ENCODE results near the gene HDAC10.

The HDAC10 gene

GRCh38 chr22:50250555-50251476, at the start of gene HDAC10:
Gene HDAC10, minus strand, starts transcription at chr22:50251265. Its CDS starts 233 bp downstream, at chr22:50251032.
- DNase-seq (ENCODE audit: low spot score) = no peak

GRCh38 chr22:50300620-50301257, 49.7 kb upstream of the HDAC10 start:
- no peak for DNase-seq (ENCODE audit: low spot score)

DNA sequence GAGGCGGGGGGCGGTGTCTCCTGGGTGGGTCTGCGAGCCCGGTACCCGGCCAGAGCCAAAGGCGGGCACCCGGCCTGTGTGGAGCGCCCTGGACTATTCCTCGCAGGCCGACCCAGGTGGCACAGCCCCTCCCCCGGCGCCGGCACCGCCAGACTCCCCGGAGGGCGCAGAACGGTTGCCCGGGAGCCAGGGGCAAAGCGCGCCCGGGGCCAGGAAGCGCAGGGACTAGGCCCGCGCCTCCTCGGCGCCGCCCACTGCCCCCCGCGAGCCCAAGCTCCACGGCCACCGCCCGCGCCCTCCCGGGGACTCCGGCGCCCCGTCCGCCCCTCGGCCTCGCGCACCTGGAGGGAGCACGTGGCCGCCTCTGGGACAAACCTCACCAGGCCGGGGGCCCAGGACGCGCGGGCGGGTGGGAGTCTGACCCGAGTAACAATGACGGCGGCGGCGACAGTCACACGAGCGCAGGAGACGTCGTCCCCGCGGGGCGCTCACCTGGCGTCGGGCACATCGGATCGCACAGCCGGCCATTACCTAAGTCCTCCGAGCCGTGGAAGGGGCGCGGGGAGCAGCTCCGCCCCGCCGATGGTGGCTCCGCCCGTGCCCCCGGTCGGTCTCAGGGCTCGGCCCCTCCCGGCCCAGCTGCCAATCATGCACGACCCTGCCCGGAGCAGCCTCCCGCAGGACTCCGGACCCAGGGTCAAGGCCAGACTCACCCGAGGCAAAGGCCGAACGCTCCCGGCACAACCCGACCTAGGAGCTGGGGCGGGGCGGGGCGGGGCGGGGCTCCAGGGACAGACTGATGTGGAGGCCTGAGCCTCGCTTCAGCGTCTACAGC, 48.9 kb upstream of the HDAC10 start:
- DNase-seq (ENCODE audit: low spot score) = no peak

- no peak for DNase-seq (ENCODE audit: low spot score)
Observed at GRCh38 chr22:50298937-50299784, 48.1 kb upstream of the HDAC10 start.

- DNase-seq (ENCODE audit: low spot score) = no peak
Observed at GRCh38 chr22:50298266-50298637, 47.2 kb upstream of the HDAC10 start.

DNA sequence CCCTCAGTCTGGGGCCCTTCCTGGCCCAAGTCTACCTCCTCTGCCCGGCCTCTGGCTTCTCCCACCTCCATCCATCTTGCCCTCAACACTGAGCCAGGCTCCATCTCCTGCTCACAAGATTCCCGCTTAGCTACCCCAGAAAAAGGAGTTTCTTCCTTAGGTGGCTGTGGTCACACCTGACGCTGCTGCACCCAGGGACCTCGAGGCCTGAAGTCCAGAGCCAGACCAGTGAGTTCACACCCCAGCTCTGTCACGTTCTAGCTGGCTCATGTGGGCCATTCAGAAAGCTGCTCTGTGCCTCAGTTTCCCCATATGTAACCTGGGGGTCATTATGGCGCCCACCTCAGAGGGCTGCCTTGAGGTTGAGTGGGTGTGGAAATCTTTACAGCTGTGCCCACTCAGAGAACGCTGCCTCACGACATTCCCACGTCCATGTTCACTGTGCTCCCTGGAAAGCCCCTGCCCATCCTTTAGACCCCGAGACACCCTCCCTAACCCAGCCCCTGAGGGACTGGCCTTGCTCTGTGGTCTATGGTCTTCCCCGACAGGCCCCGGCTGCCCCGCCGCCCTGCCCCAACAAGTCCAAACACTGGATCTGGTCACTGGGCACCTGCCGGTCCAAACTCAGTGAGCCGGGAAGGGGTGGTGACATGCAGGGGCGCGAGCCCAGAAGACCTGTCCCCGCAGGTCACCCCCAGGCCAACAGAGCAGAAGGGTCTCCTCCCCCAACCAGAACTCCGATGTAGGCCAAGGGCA, 46.6 kb upstream of the HDAC10 start:
- DNase-seq (ENCODE audit: low spot score) = no peak

- no peak for DNase-seq (ENCODE audit: low spot score)
Observed at GRCh38 chr22:50296658-50297490, 45.8 kb upstream of the HDAC10 start.

- no peak for DNase-seq (ENCODE audit: low spot score)
Observed at GRCh38 chr22:50294319-50294656, 43.2 kb upstream of the HDAC10 start.

DNA sequence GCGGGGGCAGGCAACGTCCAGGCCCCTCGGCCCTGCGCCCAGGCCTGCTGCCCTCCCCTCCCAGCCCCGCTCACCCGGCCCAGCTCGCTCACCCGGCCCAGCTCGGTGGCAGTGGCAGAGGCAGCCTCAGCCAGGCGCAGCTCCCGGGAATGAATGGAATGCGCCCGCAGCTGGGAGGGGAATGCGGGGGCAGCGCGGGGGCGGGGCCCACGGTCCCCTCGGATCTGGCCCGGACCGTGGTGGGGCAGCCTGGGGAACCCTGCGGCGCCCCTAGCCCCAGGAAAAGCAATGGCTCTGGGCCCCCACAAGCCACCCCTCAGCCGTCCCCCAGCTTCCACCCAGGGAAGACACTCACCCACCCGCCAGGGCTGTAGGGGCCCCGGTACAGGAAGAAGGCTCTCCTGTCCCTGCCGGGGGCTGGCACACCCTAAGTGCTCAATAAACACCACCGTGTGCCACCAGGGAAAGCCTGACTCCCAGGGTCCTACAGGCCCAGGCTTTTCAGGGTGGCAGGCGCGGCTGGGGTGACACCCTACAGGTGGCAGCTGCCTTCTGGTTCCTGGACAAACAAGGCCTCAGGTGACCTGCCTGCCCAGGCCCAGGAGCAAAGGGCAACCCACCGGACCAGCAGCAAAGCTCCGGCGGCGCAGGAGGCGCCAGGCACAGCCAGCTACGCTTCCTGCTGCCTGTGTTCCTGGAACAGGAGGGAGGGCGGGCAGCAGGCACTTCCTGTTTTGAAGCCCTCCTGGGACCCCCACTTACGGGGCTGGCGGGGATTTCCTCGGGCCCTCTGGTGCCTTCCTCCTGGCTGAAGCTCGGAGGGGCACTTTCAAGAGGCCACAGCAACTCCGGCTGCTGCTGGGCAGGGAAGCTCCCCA, 42.6 kb upstream of the HDAC10 start:
- DNase-seq (ENCODE audit: low spot score) = no peak

- no peak for DNase-seq (ENCODE audit: low spot score)
Observed at GRCh38 chr22:50292643-50293440, 41.8 kb upstream of the HDAC10 start.

GRCh38 chr22:50289942-50290630, 39.0 kb upstream of the HDAC10 start:
- no peak for DNase-seq (ENCODE audit: low spot score)

- no peak for DNase-seq (ENCODE audit: low spot score)
Observed at GRCh38 chr22:50289151-50289941, 38.3 kb upstream of the HDAC10 start.

DNA sequence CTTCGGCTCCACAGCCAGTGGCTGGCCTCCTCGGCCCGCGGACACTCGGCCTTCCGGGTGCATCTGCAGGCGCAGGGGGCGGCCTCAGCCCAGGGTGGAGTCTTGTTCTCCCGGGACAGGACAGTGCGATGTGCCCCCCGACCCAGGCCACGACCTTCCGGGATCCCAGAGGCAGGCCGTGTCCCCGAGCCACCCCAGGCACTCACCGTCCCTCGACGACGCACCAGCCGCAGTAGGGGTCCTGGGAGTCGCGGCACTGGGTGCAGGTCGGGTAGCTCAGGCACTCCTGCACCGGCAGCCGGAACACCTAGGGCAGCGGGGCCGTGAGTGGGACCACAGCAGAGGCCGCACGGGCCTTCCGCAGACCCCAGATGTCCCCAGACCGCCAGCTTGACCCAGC, 36.7 kb upstream of the HDAC10 start:
- DNase-seq (ENCODE audit: low spot score) = no peak

- no peak for DNase-seq (ENCODE audit: low spot score)
Observed at GRCh38 chr22:50286701-50287318, 35.7 kb upstream of the HDAC10 start.

GRCh38 chr22:50286275-50286674, 35.2 kb upstream of the HDAC10 start:
- no peak for DNase-seq (ENCODE audit: low spot score)

- DNase-seq (ENCODE audit: low spot score) = no peak
Observed at GRCh38 chr22:50285568-50286229, 34.6 kb upstream of the HDAC10 start.
